ENCODE results near the gene CARD11.

DNA sequence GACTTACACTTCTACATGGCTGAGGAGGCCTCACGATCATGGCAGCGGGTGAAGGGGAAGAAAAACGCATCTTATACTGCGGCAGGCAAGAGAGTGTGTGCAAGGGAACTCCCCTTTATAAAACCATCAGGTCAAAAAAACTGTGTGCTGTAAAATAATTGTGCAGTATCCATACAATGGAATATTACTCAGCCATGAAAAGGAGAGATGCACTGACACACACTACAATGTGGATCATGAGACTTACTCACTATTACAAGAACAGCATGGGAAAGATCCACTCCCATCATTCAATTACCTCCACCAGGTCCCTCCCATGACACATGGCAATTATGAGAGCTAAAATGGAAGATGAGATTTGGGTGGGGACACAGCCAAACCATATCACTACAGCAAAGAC, 27.2 kb upstream of the CARD11 start:
- TF ChIP-seq POLR2AphosphoS5 (IDR thresholded peaks at IDR 0.05), result no peak
- TF ChIP-seq, protein P1, sequence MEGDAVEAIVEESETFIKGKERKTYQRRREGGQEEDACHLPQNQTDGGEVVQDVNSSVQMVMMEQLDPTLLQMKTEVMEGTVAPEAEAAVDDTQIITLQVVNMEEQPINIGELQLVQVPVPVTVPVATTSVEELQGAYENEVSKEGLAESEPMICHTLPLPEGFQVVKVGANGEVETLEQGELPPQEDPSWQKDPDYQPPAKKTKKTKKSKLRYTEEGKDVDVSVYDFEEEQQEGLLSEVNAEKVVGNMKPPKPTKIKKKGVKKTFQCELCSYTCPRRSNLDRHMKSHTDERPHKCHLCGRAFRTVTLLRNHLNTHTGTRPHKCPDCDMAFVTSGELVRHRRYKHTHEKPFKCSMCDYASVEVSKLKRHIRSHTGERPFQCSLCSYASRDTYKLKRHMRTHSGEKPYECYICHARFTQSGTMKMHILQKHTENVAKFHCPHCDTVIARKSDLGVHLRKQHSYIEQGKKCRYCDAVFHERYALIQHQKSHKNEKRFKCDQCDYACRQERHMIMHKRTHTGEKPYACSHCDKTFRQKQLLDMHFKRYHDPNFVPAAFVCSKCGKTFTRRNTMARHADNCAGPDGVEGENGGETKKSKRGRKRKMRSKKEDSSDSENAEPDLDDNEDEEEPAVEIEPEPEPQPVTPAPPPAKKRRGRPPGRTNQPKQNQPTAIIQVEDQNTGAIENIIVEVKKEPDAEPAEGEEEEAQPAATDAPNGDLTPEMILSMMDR (IDR thresholded peaks at IDR 0.05 in 8 of 11, conservative IDR thresholded peaks at IDR 0.05 in 3 of 11), result no peak

Measured in spleen (tissue), 7 donors.